Liver (tissue), 4 donors: Measurements from ENCODE around the gene PCDHGA10. TPM values are rescaled to one million over a fixed set of nuclear protein-coding genes. Genes with fewer than 3 reads are reported as not detected.

Source experiments
- polyA plus RNA-seq, 2 donors: library from polyadenylated mRNA; stranded (reverse) in 1 of 2; unstranded in 1 of 2; fragments of 200-250 nt in 1 of 2; fragments of >200 nt in 1 of 2; fragmentation: Nextera tagmentation in 1 of 2; extraction: Ambion mirVana in 1 of 2; gene quantifications; one replicate each; pipeline versions ENCODE4 v1.2.1 to v1.2.3, GENCODE V29; 2013 to 2015
- total RNA-seq, 2 donors: library from RNA; depleted of rRNA; stranded (reverse); fragments of >200 nt; gene quantifications; one replicate each; pipeline ENCODE4 v1.2.3, GENCODE V29; 2014
- donor health status: healthy.
- donor health status: healthy.
- donor health status: healthy.

PCDHGA10 gene
- total and polyA plus RNA-seq, 4 donors, result 1.2 to 3.9 (median 1.6) TPM

Other genes starting within 250 kb of the PCDHGA10 start
Only the 30 nearest of the 37 such genes appear.
- under 1 TPM; 0.14 to 0.17 TPM for gene PCDHB10, start 220.6 kb upstream of the PCDHGA10 start, total RNA-seq
- under 1 TPM; 0.07 TPM for gene PCDHB10, start 220.6 kb upstream of the PCDHGA10 start, polyA plus RNA-seq
- gene PCDHB11, start 213.4 kb upstream of the PCDHGA10 start, total RNA-seq, result under 1 TPM; 0.23 to 0.33 TPM
- under 1 TPM; 0.08 to 0.09 TPM for gene PCDHB11, start 213.4 kb upstream of the PCDHGA10 start, polyA plus RNA-seq
- under 1 TPM; 0.28 to 0.33 TPM for gene PCDHB12, start 204.3 kb upstream of the PCDHGA10 start, total RNA-seq
- under 1 TPM; 0.06 to 0.12 TPM for gene PCDHB12, start 204.3 kb upstream of the PCDHGA10 start, polyA plus RNA-seq
- gene PCDHB13, start 199.1 kb upstream of the PCDHGA10 start, total RNA-seq, result under 1 TPM; 0.19 to 0.42 TPM
- under 1 TPM; 0.11 to 0.17 TPM for gene PCDHB13, start 199.1 kb upstream of the PCDHGA10 start, polyA plus RNA-seq
- gene PCDHB14, start 189.6 kb upstream of the PCDHGA10 start, total RNA-seq, result under 1 TPM; 0.42 to 0.47 TPM
- gene PCDHB14, start 189.6 kb upstream of the PCDHGA10 start, polyA plus RNA-seq, result under 1 TPM; 0.10 to 0.23 TPM
- under 1 TPM; 0.28 to 0.59 TPM for gene PCDHB15, start 167.6 kb upstream of the PCDHGA10 start, total RNA-seq
- gene PCDHB15, start 167.6 kb upstream of the PCDHGA10 start, polyA plus RNA-seq, result under 1 TPM; 0.21 to 0.52 TPM
- under 1 TPM; 0.19 to 0.42 TPM for gene SLC25A2, start 108.9 kb upstream of the PCDHGA10 start, total RNA-seq
- not detected for gene SLC25A2, start 108.9 kb upstream of the PCDHGA10 start, polyA plus RNA-seq
- gene TAF7, start 92.2 kb upstream of the PCDHGA10 start, total RNA-seq, result 10 to 100 TPM; 25.7 to 36.3 TPM
- 10 to 100 TPM; 23.5 to 30.8 TPM for gene TAF7, start 92.2 kb upstream of the PCDHGA10 start, polyA plus RNA-seq
- gene PCDHGA1, start 82.5 kb upstream of the PCDHGA10 start, total RNA-seq, result under 1 TPM; 0.05 to 0.08 TPM
- gene PCDHGA1, start 82.5 kb upstream of the PCDHGA10 start, polyA plus RNA-seq, result under 1 TPM in 1 of 2 donors, not detected in 1; 0.05 TPM
- under 1 TPM; 0.23 to 0.42 TPM for gene PCDHGA2, start 74.2 kb upstream of the PCDHGA10 start, total RNA-seq
- gene PCDHGA2, start 74.2 kb upstream of the PCDHGA10 start, polyA plus RNA-seq, result under 1 TPM; 0.26 to 0.46 TPM
- under 1 TPM; 0.09 to 0.59 TPM for gene PCDHGA3, start 69.2 kb upstream of the PCDHGA10 start, total RNA-seq
- under 1 TPM; 0.25 to 0.32 TPM for gene PCDHGA3, start 69.2 kb upstream of the PCDHGA10 start, polyA plus RNA-seq
- under 1 TPM; 0.14 to 0.75 TPM for gene PCDHGB1, start 62.9 kb upstream of the PCDHGA10 start, total RNA-seq
- under 1 TPM; 0.10 to 0.11 TPM for gene PCDHGB1, start 62.9 kb upstream of the PCDHGA10 start, polyA plus RNA-seq
- gene PCDHGA4, start 58.0 kb upstream of the PCDHGA10 start, total RNA-seq, result under 1 TPM; 0.23 to 0.92 TPM
- under 1 TPM; 0.15 to 0.21 TPM for gene PCDHGA4, start 58.0 kb upstream of the PCDHGA10 start, polyA plus RNA-seq
- gene PCDHGB2, start 53.0 kb upstream of the PCDHGA10 start, total RNA-seq, result 1 to 10 TPM in 1 of 2 donors, under 1 TPM in 1; 0.47 to 1.0 TPM
- under 1 TPM in 1 of 2 donors, not detected in 1; 0.28 TPM for gene PCDHGB2, start 53.0 kb upstream of the PCDHGA10 start, polyA plus RNA-seq
- gene PCDHGA5, start 48.8 kb upstream of the PCDHGA10 start, total RNA-seq, result under 1 TPM; 0.09 to 0.50 TPM
- gene PCDHGA5, start 48.8 kb upstream of the PCDHGA10 start, polyA plus RNA-seq, result under 1 TPM; 0.04 to 0.08 TPM
- 1 to 10 TPM in 1 of 2 donors, under 1 TPM in 1; 0.37 to 1.2 TPM for gene PCDHGB3, start 42.7 kb upstream of the PCDHGA10 start, total RNA-seq
- gene PCDHGB3, start 42.7 kb upstream of the PCDHGA10 start, polyA plus RNA-seq, result under 1 TPM in 1 of 2 donors, not detected in 1; 0.07 TPM
- gene PCDHGA6, start 39.1 kb upstream of the PCDHGA10 start, total RNA-seq, result under 1 TPM; 0.37 to 0.67 TPM
- gene PCDHGA6, start 39.1 kb upstream of the PCDHGA10 start, polyA plus RNA-seq, result under 1 TPM; 0.08 to 0.18 TPM
- gene PCDHGA7, start 30.2 kb upstream of the PCDHGA10 start, total RNA-seq, result under 1 TPM; 0.19 to 0.67 TPM
- under 1 TPM; 0.21 TPM for gene PCDHGA7, start 30.2 kb upstream of the PCDHGA10 start, polyA plus RNA-seq
- 1 to 10 TPM; 1.7 to 2.8 TPM for gene PCDHGB4, start 25.3 kb upstream of the PCDHGA10 start, total RNA-seq
- 1 to 10 TPM in 1 of 2 donors, under 1 TPM in 1; 0.76 to 1.4 TPM for gene PCDHGB4, start 25.3 kb upstream of the PCDHGA10 start, polyA plus RNA-seq
- gene PCDHGA8, start 20.4 kb upstream of the PCDHGA10 start, total RNA-seq, result under 1 TPM; 0.14 to 0.75 TPM
- gene PCDHGA8, start 20.4 kb upstream of the PCDHGA10 start, polyA plus RNA-seq, result under 1 TPM; 0.02 to 0.13 TPM
- gene PCDHGB5, start 15.0 kb upstream of the PCDHGA10 start, total RNA-seq, result 1 to 10 TPM; 2.5 to 3.8 TPM
- 1 to 10 TPM in 1 of 2 donors, under 1 TPM in 1; 0.76 to 2.0 TPM for gene PCDHGB5, start 15.0 kb upstream of the PCDHGA10 start, polyA plus RNA-seq
- 1 to 10 TPM in 1 of 2 donors, under 1 TPM in 1; 0.51 to 2.8 TPM for gene PCDHGA9, start 10.2 kb upstream of the PCDHGA10 start, total RNA-seq
- gene PCDHGA9, start 10.2 kb upstream of the PCDHGA10 start, polyA plus RNA-seq, result under 1 TPM; 0.11 to 0.63 TPM
- gene PCDHGB6, start 5.0 kb upstream of the PCDHGA10 start, total RNA-seq, result 1 to 10 TPM; 1.4 to 2.8 TPM
- 1 to 10 TPM in 1 of 2 donors, under 1 TPM in 1; 0.53 to 1.8 TPM for gene PCDHGB6, start 5.0 kb upstream of the PCDHGA10 start, polyA plus RNA-seq
- 1 to 10 TPM; 1.6 to 3.1 TPM for gene PCDHGB7, start 4.7 kb downstream of the PCDHGA10 start, total RNA-seq
- under 1 TPM; 0.74 to 0.78 TPM for gene PCDHGB7, start 4.7 kb downstream of the PCDHGA10 start, polyA plus RNA-seq
- 1 to 10 TPM in 1 of 2 donors, under 1 TPM in 1; 0.75 to 2.5 TPM for gene PCDHGA11, start 8.1 kb downstream of the PCDHGA10 start, total RNA-seq
- under 1 TPM; 0.22 to 0.25 TPM for gene PCDHGA11, start 8.1 kb downstream of the PCDHGA10 start, polyA plus RNA-seq
- 1 to 10 TPM in 1 of 2 donors, under 1 TPM in 1; 0.37 to 1.9 TPM for gene PCDHGA12, start 17.5 kb downstream of the PCDHGA10 start, total RNA-seq
- under 1 TPM; 0.39 to 0.74 TPM for gene PCDHGA12, start 17.5 kb downstream of the PCDHGA10 start, polyA plus RNA-seq
- gene PCDHGC3, start 63.0 kb downstream of the PCDHGA10 start, total RNA-seq, result 1 to 10 TPM; 3.7 to 5.7 TPM
- 10 to 100 TPM in 1 of 2 donors, 1 to 10 TPM in 1; 6.8 to 11.0 TPM for gene PCDHGC3, start 63.0 kb downstream of the PCDHGA10 start, polyA plus RNA-seq
- gene PCDHGC4, start 72.0 kb downstream of the PCDHGA10 start, total RNA-seq, result 1 to 10 TPM in 1 of 2 donors, under 1 TPM in 1; 0.33 to 1.4 TPM
- gene PCDHGC4, start 72.0 kb downstream of the PCDHGA10 start, polyA plus RNA-seq, result not detected
- gene PCDHGC5, start 76.1 kb downstream of the PCDHGA10 start, total RNA-seq, result 1 to 10 TPM in 1 of 2 donors, under 1 TPM in 1; 0.19 to 1.1 TPM
- gene PCDHGC5, start 76.1 kb downstream of the PCDHGA10 start, polyA plus RNA-seq, result under 1 TPM in 1 of 2 donors, not detected in 1; 0.02 TPM
- gene DIAPH1, start 206.0 kb downstream of the PCDHGA10 start, total RNA-seq, result 10 to 100 TPM; 51.5 to 73.9 TPM
- 10 to 100 TPM; 67.8 to 74.7 TPM for gene DIAPH1, start 206.0 kb downstream of the PCDHGA10 start, polyA plus RNA-seq